NCI-H510A (cell line): Measurements from ENCODE around the gene ZDHHC1.
"Not testable (repeated sequence)": the region's sequence is repeated elsewhere in the genome, so short reads cannot be mapped to it uniquely, and the experiment has no call there.

Experiments
- DNase-seq: peaks from one replicate; lab custom pipeline; 2025; lab: John Stamatoyannopoulos, UW

ZDHHC1 gene

DNA sequence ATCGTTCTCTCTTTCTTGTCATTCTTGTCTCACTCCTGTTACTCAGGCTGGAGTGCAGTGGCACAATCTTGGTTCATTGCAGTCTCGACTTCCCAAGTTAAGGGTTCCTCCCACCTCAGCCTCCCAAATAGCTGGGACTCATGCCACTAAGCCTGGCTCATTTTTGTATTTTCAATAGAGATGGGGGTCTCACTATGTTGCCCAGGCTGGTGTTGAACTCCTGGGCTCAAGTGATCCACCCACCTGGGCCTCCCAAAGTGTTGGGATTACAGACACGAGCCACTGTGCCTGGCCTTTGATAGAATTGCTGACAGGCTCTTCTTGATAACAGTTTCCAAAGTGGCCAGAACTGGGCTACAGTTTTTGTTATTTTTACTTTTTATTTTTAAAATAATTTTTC, 55.2 kb downstream of the ZDHHC1 start:
- no peak for DNase-seq

DNA sequence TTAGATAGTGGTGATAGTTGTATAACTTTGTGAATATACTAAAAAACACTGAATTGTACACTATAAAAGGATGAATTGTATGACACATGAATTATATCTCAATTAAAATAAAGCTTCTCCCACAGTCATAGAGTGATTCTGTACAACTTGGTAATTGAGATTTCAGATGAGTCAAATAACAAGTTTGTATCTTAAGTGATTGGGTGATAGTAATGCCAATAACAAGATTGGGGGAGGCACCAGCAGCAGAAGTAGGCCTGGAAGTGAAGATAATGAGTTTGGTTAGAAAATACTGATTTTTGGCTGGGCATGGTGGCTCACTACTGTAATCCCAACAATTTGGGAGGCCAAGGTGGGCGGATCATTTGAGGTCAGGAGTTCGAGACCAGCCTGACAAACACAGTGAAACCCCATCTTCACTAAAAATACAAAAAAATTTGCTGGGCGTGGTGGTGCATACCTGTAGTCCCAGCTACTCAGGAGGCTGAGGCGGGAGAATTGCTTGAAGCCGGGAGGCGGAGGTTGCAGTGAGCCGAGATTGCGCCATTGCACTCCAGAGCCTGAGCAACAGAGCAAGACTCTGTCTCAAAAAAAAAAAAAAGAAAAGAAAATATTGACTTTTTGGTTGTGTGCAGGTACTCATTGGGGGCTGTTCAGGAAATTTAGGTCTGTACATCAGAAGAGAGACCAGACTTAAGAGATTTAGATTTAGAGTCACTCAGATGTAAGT, 56.6 kb downstream of the ZDHHC1 start:
- not testable (repeated sequence) for DNase-seq

DNA sequence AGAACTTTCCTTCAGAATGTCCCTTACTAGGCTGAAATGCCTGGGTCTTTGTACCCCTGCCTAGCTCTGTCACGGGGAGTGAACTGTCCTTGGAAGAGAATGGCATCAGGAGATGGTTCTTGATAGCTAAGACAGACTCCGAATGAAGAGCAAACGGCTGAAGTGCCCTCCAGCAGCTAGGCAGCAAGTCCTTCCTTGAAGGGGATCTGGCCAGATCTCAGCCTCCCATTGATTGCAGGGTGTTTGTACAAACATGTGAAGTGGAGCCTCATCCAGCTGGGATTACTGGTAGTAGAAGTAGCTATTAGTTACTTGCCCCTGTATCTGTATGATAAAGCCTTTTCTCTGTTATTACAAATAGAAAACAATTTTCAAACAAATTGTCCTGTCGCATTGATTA, 58.7 kb downstream of the ZDHHC1 start:
- peak; percentile 31 for DNase-seq

DNA sequence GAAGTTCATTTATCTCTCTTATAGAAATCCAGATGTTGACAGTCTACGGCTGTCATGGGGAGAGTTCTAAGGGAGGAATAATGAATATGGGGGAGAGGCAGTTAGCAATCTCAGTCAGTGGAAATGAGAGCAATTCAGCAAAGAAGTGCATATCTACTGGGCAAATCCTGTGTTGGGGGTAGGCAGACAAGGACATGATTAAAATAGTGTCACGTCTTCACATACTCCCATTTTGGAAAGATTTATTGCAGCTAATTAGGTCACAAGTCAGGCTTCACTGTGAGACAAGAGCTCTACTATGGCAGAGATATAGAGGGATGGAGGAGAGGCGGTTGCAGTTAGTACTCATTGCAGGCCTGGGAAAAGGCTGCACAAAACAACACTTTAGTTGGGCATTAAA, 59.9 kb downstream of the ZDHHC1 start:
- DNase-seq = no peak

DNA sequence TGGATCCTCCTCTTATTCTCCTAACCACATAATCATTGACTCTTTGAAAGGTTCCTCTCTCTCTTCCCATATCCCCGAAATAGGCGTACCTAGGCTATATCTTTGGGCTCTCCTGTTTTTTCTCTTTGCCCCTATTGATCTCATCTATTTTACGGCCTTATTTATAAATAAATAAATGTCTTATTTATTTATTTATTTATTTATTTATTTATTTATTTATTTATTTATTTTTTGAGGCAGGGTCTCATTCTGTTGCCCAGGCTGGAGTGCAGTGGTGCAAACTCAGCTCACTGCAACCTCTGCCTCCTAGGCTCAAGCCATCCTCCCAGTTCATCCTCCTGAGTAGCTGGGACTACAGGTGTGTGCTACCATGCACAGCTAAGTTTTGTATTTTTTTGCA, 63.8 kb downstream of the ZDHHC1 start:
- not testable (repeated sequence) for DNase-seq

DNA sequence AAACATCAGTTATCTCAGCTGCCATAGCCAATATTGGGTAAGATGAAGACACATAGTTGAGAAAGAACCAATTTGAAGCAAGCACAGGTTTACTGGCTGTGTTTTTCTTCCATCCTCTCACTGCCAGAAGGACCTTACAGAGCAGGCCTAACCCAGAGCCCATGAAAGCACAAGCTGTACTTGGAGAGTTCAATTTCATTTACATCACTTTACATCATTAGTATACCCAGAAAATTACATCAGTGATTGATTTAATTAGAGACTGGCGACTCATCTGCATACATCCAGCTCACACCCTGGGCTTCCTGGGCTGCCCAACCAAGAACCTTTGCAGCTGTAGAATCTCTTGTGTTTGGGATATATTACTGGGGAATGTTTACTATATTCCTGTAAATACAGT, 66.0 kb downstream of the ZDHHC1 start:
- DNase-seq = no peak

DNA sequence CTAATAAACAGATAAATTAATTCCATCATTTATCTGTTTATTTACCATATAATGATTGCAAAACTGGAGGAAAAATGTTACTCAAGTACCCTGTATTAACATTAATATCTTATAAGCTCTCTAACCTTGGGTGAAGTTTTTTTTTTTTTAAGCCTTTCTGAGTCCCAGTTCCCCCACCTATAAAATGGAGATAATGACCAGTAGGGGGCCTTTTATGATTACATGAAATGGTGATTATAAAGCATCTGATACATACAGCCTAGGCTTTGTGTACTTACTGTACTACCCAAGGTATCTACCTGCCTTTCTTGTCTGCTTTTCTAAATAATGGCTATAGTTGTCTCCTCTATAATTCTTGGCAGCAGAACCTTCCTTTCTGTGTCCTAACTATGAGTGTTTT, 67.1 kb downstream of the ZDHHC1 start:
- DNase-seq = no peak

DNA sequence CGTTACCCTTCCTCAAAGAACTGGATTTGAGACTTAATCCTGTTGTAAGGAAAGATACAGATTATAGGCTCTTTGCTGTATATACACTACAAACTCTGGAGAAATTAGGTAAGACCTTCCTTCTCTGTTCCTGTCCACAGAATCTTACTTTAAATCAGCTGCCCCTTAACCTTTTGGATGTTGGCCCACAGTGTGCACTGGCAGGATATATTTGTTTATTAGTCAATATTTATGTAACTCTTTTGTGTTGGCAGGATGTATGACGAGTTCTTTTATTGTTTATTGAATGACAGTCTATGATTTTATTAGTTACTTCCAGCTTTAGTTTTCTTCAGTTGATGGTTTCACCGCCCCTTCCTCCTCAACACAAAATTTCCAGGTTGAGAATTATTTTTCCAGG, 69.9 kb downstream of the ZDHHC1 start:
- no peak for DNase-seq

DNA sequence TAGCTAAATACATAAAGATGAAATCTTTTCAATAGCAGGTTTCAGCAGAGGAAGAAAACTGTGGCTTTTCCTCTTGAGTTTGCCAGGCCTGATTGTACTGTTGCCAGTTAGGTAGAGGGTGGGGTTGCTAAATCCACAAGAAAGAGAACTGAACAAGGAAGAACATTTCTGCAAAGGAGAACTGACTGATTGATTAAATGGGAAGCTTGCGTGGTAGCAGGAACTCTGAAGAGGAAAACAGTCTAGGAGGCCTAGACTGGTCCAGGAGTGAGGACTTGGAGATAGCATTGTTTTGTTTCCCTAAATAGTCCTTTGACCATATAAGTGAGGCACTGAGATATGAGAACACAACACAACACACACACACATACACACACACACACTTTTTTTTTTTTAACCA, 70.9 kb downstream of the ZDHHC1 start:
- no peak for DNase-seq
